ENCODE measurements around the gene RUNDC3A. TPM values are rescaled to one million over a fixed set of nuclear protein-coding genes. Genes with fewer than 3 reads are reported as not detected.

The RUNDC3A gene
- total RNA-seq, 5 donors from 2014 or later (not counting 1 experiment from before 2014, with no cell fraction given): 0.38 to 0.65 (median 0.41) TPM; not detected in 2

GRCh38 chr17:44348988-44349364 lies 40.6 kb downstream of the RUNDC3A start:
- H3K4me1 Mint-ChIP-seq: peaks cover 20 to 36% (median 28%) of the 10 kb centered on the region in 3 donors
- Histone ChIP-seq H3K4me3 (ENCODE audit: control insufficient read depth in 1 of 2, extremely low read depth in 1 of 2, low read length in 1 of 2) (no peak overlapping the region), H3K27ac (ENCODE audit: low read length) (no peak overlapping the region), H3K4me1 (ENCODE audit: control insufficient read depth in 1 of 2, extremely low read depth in 1 of 2, insufficient read depth in 2 of 2, low read length in 2 of 2) (peaks cover 2 to 34% of the 10 kb centered on the region in 2 experiments), H3K36me3 (ENCODE audit: control insufficient read depth in 2 of 2, extremely low read depth in 1 of 2, insufficient read depth in 1 of 2, low read length in 1 of 2) (peaks cover 0 to 9% of the 10 kb centered on the region in 2 donors), H3K9me3 (no peaks in the 10 kb centered on the region), H3K27me3 (replicated peaks in 1 of 2; ENCODE audit: control insufficient read depth in 2 of 2, extremely low read depth in 1 of 2, insufficient read depth in 2 of 2, low read length in 1 of 2) (peaks cover 0 to 11% of the 10 kb centered on the region in 2 experiments)
- DNase-seq (no peak), ATAC-seq (replicated peaks in 1 of 4) (no peak)
- H3K27ac Mint-ChIP-seq: no peak overlapping the region
- no peaks in the 10 kb centered on the region for H3K27me3 Mint-ChIP-seq
- H3K36me3 Mint-ChIP-seq: peaks cover 3% of the 10 kb centered on the region
- ChIA-PET CTCF (interaction anchor here in 1 of 2 donors (1.5 kb wide), 1 partner anchor 139 kb away, joined by 4 read pairs; no protein-coding TSS in a partner anchor), POLR2A (no interaction called here)
- no peaks in the 10 kb centered on the region for H3K9me3 Mint-ChIP-seq
- WGBS (ENCODE audit: insufficient coverage): 92% methylated on average over 6 of the region's 6 CpGs
- H3K4me3 Mint-ChIP-seq: no peak overlapping the region

- peaks cover 2 to 31% of the 10 kb centered on the region in 2 experiments for H3K4me1 ChIP-seq (ENCODE audit: control insufficient read depth in 1 of 2, extremely low read depth in 1 of 2, insufficient read depth in 2 of 2, low read length in 2 of 2)
- peaks cover 19 to 32% (median 24%) of the 10 kb centered on the region in 3 donors for H3K4me1 Mint-ChIP-seq
- POLR2A ChIA-PET: no interaction called here
- H3K36me3 Mint-ChIP-seq: peaks cover 3% of the 10 kb centered on the region
- no peaks in the 10 kb centered on the region for H3K9me3 Mint-ChIP-seq
- H3K27ac ChIP-seq (ENCODE audit: low read length): no peak overlapping the region
- no peak for ATAC-seq (replicated peaks in 1 of 4)
- no peak overlapping the region for H3K27ac Mint-ChIP-seq
- H3K4me3 ChIP-seq (ENCODE audit: control insufficient read depth in 1 of 2, extremely low read depth in 1 of 2, low read length in 1 of 2): no peak overlapping the region
- 91% methylated on average over 11 of the region's 12 CpGs for WGBS (ENCODE audit: insufficient coverage)
- CTCF ChIA-PET: interaction anchor here (0.6 to 1.0 kb wide), 2 partner anchors 143 to 590 kb away, joined by 3 to 6 read pairs; no protein-coding TSS in a partner anchor
- H3K27me3 ChIP-seq (replicated peaks in 1 of 2; ENCODE audit: control insufficient read depth in 2 of 2, extremely low read depth in 1 of 2, insufficient read depth in 2 of 2, low read length in 1 of 2): peaks cover 0 to 13% of the 10 kb centered on the region in 2 experiments
- H3K4me3 Mint-ChIP-seq: no peak overlapping the region
- H3K9me3 ChIP-seq: no peaks in the 10 kb centered on the region
- H3K27me3 Mint-ChIP-seq: no peaks in the 10 kb centered on the region
- DNase-seq: no peak
- peaks cover 0 to 9% of the 10 kb centered on the region in 2 donors for H3K36me3 ChIP-seq (ENCODE audit: control insufficient read depth in 2 of 2, extremely low read depth in 1 of 2, insufficient read depth in 1 of 2, low read length in 1 of 2)
These were observed 41.2 kb downstream of the RUNDC3A start for GRCh38 chr17:44349553-44350070.

DNA sequence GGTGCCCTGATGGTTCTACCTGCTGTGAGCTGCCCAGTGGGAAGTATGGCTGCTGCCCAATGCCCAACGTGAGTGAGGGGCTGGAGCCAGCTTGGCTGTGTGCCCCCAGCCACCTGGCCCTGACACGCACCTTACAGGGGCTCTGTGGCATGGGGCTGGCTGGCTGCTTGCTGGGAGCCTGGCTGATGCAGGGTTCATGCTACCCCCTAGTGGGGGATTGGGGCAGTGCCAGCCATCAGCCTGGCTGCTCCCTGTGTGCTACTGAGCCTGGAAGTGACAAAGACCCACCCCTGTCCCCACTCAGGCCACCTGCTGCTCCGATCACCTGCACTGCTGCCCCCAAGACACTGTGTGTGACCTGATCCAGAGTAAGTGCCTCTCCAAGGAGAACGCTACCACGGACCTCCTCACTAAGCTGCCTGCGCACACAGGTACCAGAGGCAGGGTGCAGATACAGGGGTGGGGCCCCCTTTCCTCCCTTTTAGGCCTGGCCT lies 42.4 kb downstream of the RUNDC3A start:
- Histone ChIP-seq H3K36me3 (ENCODE audit: control insufficient read depth in 2 of 2, extremely low read depth in 1 of 2, insufficient read depth in 1 of 2, low read length in 1 of 2) (peaks cover 0 to 9% of the 10 kb centered on the region in 2 donors), H3K9me3 (no peaks in the 10 kb centered on the region), H3K4me1 (ENCODE audit: control insufficient read depth in 1 of 2, extremely low read depth in 1 of 2, insufficient read depth in 2 of 2, low read length in 2 of 2) (peaks cover 1 to 22% of the 10 kb centered on the region in 2 experiments), H3K27ac (ENCODE audit: low read length) (no peak overlapping the region), H3K27me3 (replicated peaks in 1 of 2; ENCODE audit: control insufficient read depth in 2 of 2, extremely low read depth in 1 of 2, insufficient read depth in 2 of 2, low read length in 1 of 2) (peaks cover 0 to 18% of the 10 kb centered on the region in 2 experiments), H3K4me3 (ENCODE audit: control insufficient read depth in 1 of 2, extremely low read depth in 1 of 2, low read length in 1 of 2) (no peak overlapping the region)
- ChIA-PET CTCF (no interaction called here), POLR2A (no interaction called here)
- Mint-ChIP-seq H3K9me3 (no peaks in the 10 kb centered on the region), H3K4me1 (peaks cover 12 to 24% (median 12%) of the 10 kb centered on the region in 3 donors), H3K27ac (no peak overlapping the region), H3K27me3 (no peaks in the 10 kb centered on the region), H3K36me3 (peaks cover 3% of the 10 kb centered on the region), H3K4me3 (peak overlapping the region in 1 of 3 donors; percentile 13)
- 60% methylated on average over 6 of the region's 6 CpGs for WGBS (ENCODE audit: insufficient coverage)
- ATAC-seq (replicated peaks in 1 of 4): peak; percentile 67 to 74 (median 68)
- DNase-seq: peak in 34 of 35 experiments; percentile 34 to 82 (median 59)

DNA sequence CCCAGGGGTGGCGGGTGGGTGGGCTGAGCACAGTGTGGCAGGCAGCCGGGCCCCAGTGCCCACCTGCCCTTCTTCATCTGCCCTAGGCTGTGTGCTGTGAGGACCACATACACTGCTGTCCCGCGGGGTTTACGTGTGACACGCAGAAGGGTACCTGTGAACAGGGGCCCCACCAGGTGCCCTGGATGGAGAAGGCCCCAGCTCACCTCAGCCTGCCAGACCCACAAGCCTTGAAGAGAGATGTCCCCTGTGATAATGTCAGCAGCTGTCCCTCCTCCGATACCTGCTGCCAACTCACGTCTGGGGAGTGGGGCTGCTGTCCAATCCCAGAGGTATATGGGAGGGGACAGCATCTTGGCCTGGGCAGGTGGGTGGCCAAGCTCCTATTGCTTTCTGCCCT lies 43.1 kb downstream of the RUNDC3A start:
- ChIA-PET POLR2A (no interaction called here), CTCF (no interaction called here)
- H3K4me1 Mint-ChIP-seq: peaks cover 5 to 17% (median 6%) of the 10 kb centered on the region in 3 donors
- Histone ChIP-seq H3K36me3 (ENCODE audit: control insufficient read depth in 2 of 2, extremely low read depth in 1 of 2, insufficient read depth in 1 of 2, low read length in 1 of 2) (peaks cover 0 to 9% of the 10 kb centered on the region in 2 donors), H3K27me3 (replicated peaks in 1 of 2; ENCODE audit: control insufficient read depth in 2 of 2, extremely low read depth in 1 of 2, insufficient read depth in 2 of 2, low read length in 1 of 2) (peaks cover 0 to 20% of the 10 kb centered on the region in 2 experiments), H3K27ac (ENCODE audit: low read length) (no peak overlapping the region), H3K9me3 (no peaks in the 10 kb centered on the region), H3K4me1 (ENCODE audit: control insufficient read depth in 1 of 2, extremely low read depth in 1 of 2, insufficient read depth in 2 of 2, low read length in 2 of 2) (peaks cover 0 to 15% of the 10 kb centered on the region in 2 experiments), H3K4me3 (ENCODE audit: control insufficient read depth in 1 of 2, extremely low read depth in 1 of 2, low read length in 1 of 2) (no peak overlapping the region)
- DNase-seq (no peak), ATAC-seq (replicated peaks in 1 of 4) (no peak)
- H3K36me3 Mint-ChIP-seq: peaks cover 3% of the 10 kb centered on the region
- H3K9me3 Mint-ChIP-seq: no peaks in the 10 kb centered on the region
- 95% methylated on average over 3 of the region's 8 CpGs for WGBS (ENCODE audit: insufficient coverage)
- no peak overlapping the region for H3K27ac Mint-ChIP-seq
- no peaks in the 10 kb centered on the region for H3K27me3 Mint-ChIP-seq
- H3K4me3 Mint-ChIP-seq: no peak overlapping the region

DNA sequence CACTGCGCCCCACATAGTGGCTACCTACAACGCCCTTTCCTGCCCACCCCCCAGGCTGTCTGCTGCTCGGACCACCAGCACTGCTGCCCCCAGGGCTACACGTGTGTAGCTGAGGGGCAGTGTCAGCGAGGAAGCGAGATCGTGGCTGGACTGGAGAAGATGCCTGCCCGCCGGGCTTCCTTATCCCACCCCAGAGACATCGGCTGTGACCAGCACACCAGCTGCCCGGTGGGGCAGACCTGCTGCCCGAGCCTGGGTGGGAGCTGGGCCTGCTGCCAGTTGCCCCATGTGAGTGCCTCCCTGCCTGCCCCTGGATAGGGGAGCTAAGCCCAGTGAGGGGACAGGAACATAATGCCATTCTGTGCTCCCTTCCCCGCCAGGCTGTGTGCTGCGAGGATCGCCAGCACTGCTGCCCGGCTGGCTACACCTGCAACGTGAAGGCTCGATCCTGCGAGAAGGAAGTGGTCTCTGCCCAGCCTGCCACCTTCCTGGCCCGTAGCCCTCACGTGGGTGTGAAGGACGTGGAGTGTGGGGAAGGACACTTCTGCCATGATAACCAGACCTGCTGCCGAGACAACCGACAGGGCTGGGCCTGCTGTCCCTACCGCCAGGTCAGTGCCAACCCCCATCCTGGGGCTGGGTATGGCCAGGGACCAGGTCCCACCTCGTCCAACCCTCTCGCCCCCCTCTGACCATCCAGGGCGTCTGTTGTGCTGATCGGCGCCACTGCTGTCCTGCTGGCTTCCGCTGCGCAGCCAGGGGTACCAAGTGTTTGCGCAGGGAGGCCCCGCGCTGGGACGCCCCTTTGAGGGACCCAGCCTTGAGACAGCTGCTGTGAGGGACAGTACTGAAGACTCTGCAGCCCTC lies 43.8 kb downstream of the RUNDC3A start:
- Mint-ChIP-seq H3K36me3 (peaks cover 3% of the 10 kb centered on the region), H3K9me3 (no peaks in the 10 kb centered on the region), H3K4me3 (peak overlapping the region; percentile 64 to 70 (median 65)), H3K27me3 (no peaks in the 10 kb centered on the region), H3K27ac (no peak overlapping the region), H3K4me1 (peaks cover 4 to 16% (median 5%) of the 10 kb centered on the region in 3 donors)
- no peak overlapping the region for H3K4me3 ChIP-seq (ENCODE audit: control insufficient read depth in 1 of 2, extremely low read depth in 1 of 2, low read length in 1 of 2)
- H3K27ac ChIP-seq (ENCODE audit: low read length): no peak overlapping the region
- peaks cover 0 to 15% of the 10 kb centered on the region in 2 experiments for H3K4me1 ChIP-seq (ENCODE audit: control insufficient read depth in 1 of 2, extremely low read depth in 1 of 2, insufficient read depth in 2 of 2, low read length in 2 of 2)
- peaks cover 0 to 20% of the 10 kb centered on the region in 2 experiments for H3K27me3 ChIP-seq (replicated peaks in 1 of 2; ENCODE audit: control insufficient read depth in 2 of 2, extremely low read depth in 1 of 2, insufficient read depth in 2 of 2, low read length in 1 of 2)
- no peak for ATAC-seq (replicated peaks in 1 of 4)
- ChIA-PET CTCF (interaction anchor here in 1 of 2 donors (0.8 kb wide), 1 partner anchor 12 kb away, joined by 6 read pairs; no protein-coding TSS in a partner anchor), POLR2A (no interaction called here)
- peaks cover 0 to 9% of the 10 kb centered on the region in 2 donors for H3K36me3 ChIP-seq (ENCODE audit: control insufficient read depth in 2 of 2, extremely low read depth in 1 of 2, insufficient read depth in 1 of 2, low read length in 1 of 2)
- no peaks in the 10 kb centered on the region for H3K9me3 ChIP-seq
- DNase-seq: no peak
- 90% methylated on average over 32 of the region's 36 CpGs for WGBS (ENCODE audit: insufficient coverage)

Data from T-cell (primary cell).